OCI-LY1 (cell line): Measurements from ENCODE around the gene ERGIC1.

Experiments
- CTCF ChIP-seq: fragments of 200-600 bp; sonication (generic), shearing (Covaris generic); IDR thresholded peaks from 2 replicates; pipeline ENCODE4 v1.5.1; 2017; ENCODE audit warnings: mild to moderate bottlenecking, antibody characterized with exemption, low read length, moderate library complexity, mixed read lengths
- EZH2 ChIP-seq: fragments of 200-600 bp; sonication (generic), shearing (Covaris generic); IDR thresholded peaks from 2 replicates; pipeline ENCODE4 v1.8.0; 2017; ENCODE audit warnings: borderline replicate concordance, mixed run types, mild to moderate bottlenecking, antibody characterized with exemption, low read length, moderate library complexity, mixed read lengths

DNA sequence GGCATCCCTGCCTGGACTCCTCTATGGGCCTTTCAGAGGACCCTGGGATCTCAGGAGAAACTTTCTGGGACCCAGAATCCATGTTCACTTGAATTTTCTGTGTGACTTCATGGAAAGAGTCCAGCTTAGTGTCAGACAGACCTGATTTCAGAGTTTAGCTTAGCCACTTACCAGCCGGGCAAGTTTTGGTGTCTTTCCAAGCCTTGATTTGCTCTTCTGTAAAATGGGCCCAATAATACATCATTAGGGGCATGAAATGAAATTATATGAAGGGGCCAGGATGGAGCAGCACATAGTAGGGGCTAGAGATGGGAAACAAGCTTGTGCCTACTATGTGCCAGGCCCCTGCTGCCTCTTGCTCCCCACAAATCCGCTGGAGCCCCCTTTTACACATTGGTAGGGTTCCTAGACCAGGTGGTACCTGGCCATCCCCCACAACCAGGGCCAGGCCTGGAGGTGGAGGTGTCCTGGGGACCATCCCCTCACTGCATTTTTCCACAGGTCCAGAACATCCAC lies 92.0 kb downstream of the ERGIC1 start:
- no peak for TF ChIP-seq CTCF
- no peak for TF ChIP-seq EZH2
